ES-I3 (cell line): ENCODE data around the gene BPIFB2.

Experiments
- H3K36me3 ChIP-seq: 2 replicates; pipeline ENCODE4 v1.6.1; 2013; ENCODE audit warnings: mild to moderate bottlenecking, low read length, control low read depth, moderate library complexity; ENCODE audit not compliant: insufficient read depth
- H3K4me1 ChIP-seq: 2 replicates; pipeline ENCODE4 v1.6.1; 2013; ENCODE audit warnings: mild to moderate bottlenecking, control low read depth, low read length; ENCODE audit not compliant: insufficient read depth
- H3K9ac ChIP-seq: 2 replicates; pipeline ENCODE4 v1.6.1; 2013; ENCODE audit warnings: low read depth, mild to moderate bottlenecking, low read length, moderate library complexity
- H3K9me3 ChIP-seq: 2 replicates; pipeline ENCODE4 v1.6.1; 2013; ENCODE audit warnings: mild to moderate bottlenecking, low read length, moderate library complexity; ENCODE audit not compliant: control insufficient read depth, insufficient read depth

Gene BPIFB2

GRCh38 chr20:33059741-33060390, 52.4 kb downstream of the BPIFB2 start:
- Histone ChIP-seq H3K36me3 (no peaks in the 10 kb centered on the region), H3K4me1 (no peaks in the 10 kb centered on the region), H3K9me3 (no peaks in the 10 kb centered on the region), H3K9ac (no peak overlapping the region)

- Histone ChIP-seq H3K9ac (no peak overlapping the region), H3K36me3 (no peaks in the 10 kb centered on the region), H3K9me3 (no peaks in the 10 kb centered on the region), H3K4me1 (no peaks in the 10 kb centered on the region)
These were observed 54.1 kb downstream of the BPIFB2 start for GRCh38 chr20:33061658-33062028.

GRCh38 chr20:33062105-33062824, 54.8 kb downstream of the BPIFB2 start:
- H3K9me3 ChIP-seq: no peaks in the 10 kb centered on the region
- no peaks in the 10 kb centered on the region for H3K4me1 ChIP-seq

GRCh38 chr20:33062825-33063149, 55.3 kb downstream of the BPIFB2 start:
- Histone ChIP-seq H3K9me3 (no peaks in the 10 kb centered on the region), H3K36me3 (no peaks in the 10 kb centered on the region), H3K4me1 (no peaks in the 10 kb centered on the region), H3K9ac (no peak overlapping the region)

More at GRCh38 chr20:33062105-33062824, 54.8 kb downstream of the BPIFB2 start:
- no peaks in the 10 kb centered on the region for H3K36me3 ChIP-seq
- H3K9ac ChIP-seq: no peak overlapping the region

GRCh38 chr20:33063271-33063670, 55.8 kb downstream of the BPIFB2 start:
- no peaks in the 10 kb centered on the region for H3K9me3 ChIP-seq
- no peaks in the 10 kb centered on the region for H3K4me1 ChIP-seq
- no peaks in the 10 kb centered on the region for H3K36me3 ChIP-seq
- no peak overlapping the region for H3K9ac ChIP-seq

- H3K9me3 ChIP-seq: no peaks in the 10 kb centered on the region
- no peaks in the 10 kb centered on the region for H3K4me1 ChIP-seq
- no peaks in the 10 kb centered on the region for H3K36me3 ChIP-seq
- no peak overlapping the region for H3K9ac ChIP-seq
These were observed 57.2 kb downstream of the BPIFB2 start for GRCh38 chr20:33064572-33065287.

- Histone ChIP-seq H3K36me3 (no peaks in the 10 kb centered on the region), H3K9me3 (no peaks in the 10 kb centered on the region), H3K9ac (no peak overlapping the region), H3K4me1 (no peaks in the 10 kb centered on the region)
These were observed 58.3 kb downstream of the BPIFB2 start for GRCh38 chr20:33065785-33066184.

GRCh38 chr20:33067806-33068205, 60.3 kb downstream of the BPIFB2 start:
- no peaks in the 10 kb centered on the region for H3K36me3 ChIP-seq
- no peaks in the 10 kb centered on the region for H3K9me3 ChIP-seq
- H3K4me1 ChIP-seq: no peaks in the 10 kb centered on the region
- no peak overlapping the region for H3K9ac ChIP-seq

- H3K9me3 ChIP-seq: no peaks in the 10 kb centered on the region
- H3K9ac ChIP-seq: no peak overlapping the region
- H3K36me3 ChIP-seq: no peaks in the 10 kb centered on the region
- H3K4me1 ChIP-seq: no peaks in the 10 kb centered on the region
These were observed 60.9 kb downstream of the BPIFB2 start for GRCh38 chr20:33068251-33068939.

GRCh38 chr20:33069673-33070072, 62.2 kb downstream of the BPIFB2 start:
- Histone ChIP-seq H3K9ac (no peak overlapping the region), H3K9me3 (no peaks in the 10 kb centered on the region), H3K4me1 (no peaks in the 10 kb centered on the region), H3K36me3 (no peaks in the 10 kb centered on the region)

GRCh38 chr20:33070111-33071053, 62.9 kb downstream of the BPIFB2 start:
- H3K4me1 ChIP-seq: no peaks in the 10 kb centered on the region
- H3K9me3 ChIP-seq: no peaks in the 10 kb centered on the region
- no peaks in the 10 kb centered on the region for H3K36me3 ChIP-seq
- no peak overlapping the region for H3K9ac ChIP-seq

GRCh38 chr20:33071198-33071597, 63.7 kb downstream of the BPIFB2 start:
- H3K4me1 ChIP-seq: no peaks in the 10 kb centered on the region
- no peaks in the 10 kb centered on the region for H3K9me3 ChIP-seq
- no peaks in the 10 kb centered on the region for H3K36me3 ChIP-seq
- no peak overlapping the region for H3K9ac ChIP-seq

GRCh38 chr20:33072362-33072761, 64.9 kb downstream of the BPIFB2 start:
- no peaks in the 10 kb centered on the region for H3K4me1 ChIP-seq
- no peak overlapping the region for H3K9ac ChIP-seq
- H3K36me3 ChIP-seq: no peaks in the 10 kb centered on the region
- no peaks in the 10 kb centered on the region for H3K9me3 ChIP-seq

- Histone ChIP-seq H3K9me3 (no peaks in the 10 kb centered on the region), H3K36me3 (no peaks in the 10 kb centered on the region), H3K4me1 (no peaks in the 10 kb centered on the region), H3K9ac (no peak overlapping the region)
These were observed 65.3 kb downstream of the BPIFB2 start for GRCh38 chr20:33072813-33073212.
